ENCODE results near the gene AFF3.

- TF ChIP-seq CTCF (IDR thresholded peaks at IDR 0.05) (peak in 1 of 4 donors; percentile 11), POLR2A (IDR thresholded peaks at IDR 0.05) (no peak)
Observed at GRCh38 chr2:99636144-99637034, 506.0 kb downstream of the AFF3 start.

All from right lobe of liver (tissue), 4 donors.